Measurements from ENCODE around the gene TSPAN4.

Gene TSPAN4

GRCh38 chr11:815675-816432, 26.8 kb upstream of the TSPAN4 start:
- Histone ChIP-seq H3K4me1 (ENCODE audit: low read length) (peaks cover 21% of the 10 kb centered on the region), H3K4me3 (ENCODE audit: low read length) (no peak overlapping the region), H3K79me2 (ENCODE audit: low read length) (peaks cover 31% of the 10 kb centered on the region), H2AFZ (ENCODE audit: low read depth, low read length) (no peak overlapping the region), H3K27me3 (ENCODE audit: low read depth, low read length) (no peaks in the 10 kb centered on the region), H4K20me1 (ENCODE audit: insufficient read depth, low read length) (peaks cover 30% of the 10 kb centered on the region), H3K9ac (ENCODE audit: low read length) (no peak overlapping the region), H3K36me3 (replicated peaks; ENCODE audit: low read depth, low read length) (peaks cover 31% of the 10 kb centered on the region), H3K9me3 (ENCODE audit: insufficient read depth, low read length) (no peaks in the 10 kb centered on the region), H3K4me2 (ENCODE audit: low read length) (no peak overlapping the region), H3K27ac (ENCODE audit: low read length) (no peak overlapping the region)
- no peak for TF ChIP-seq EZH2phosphoT487 (IDR thresholded peaks at IDR 0.05; ENCODE audit: low read depth)
- TF ChIP-seq, protein P1, sequence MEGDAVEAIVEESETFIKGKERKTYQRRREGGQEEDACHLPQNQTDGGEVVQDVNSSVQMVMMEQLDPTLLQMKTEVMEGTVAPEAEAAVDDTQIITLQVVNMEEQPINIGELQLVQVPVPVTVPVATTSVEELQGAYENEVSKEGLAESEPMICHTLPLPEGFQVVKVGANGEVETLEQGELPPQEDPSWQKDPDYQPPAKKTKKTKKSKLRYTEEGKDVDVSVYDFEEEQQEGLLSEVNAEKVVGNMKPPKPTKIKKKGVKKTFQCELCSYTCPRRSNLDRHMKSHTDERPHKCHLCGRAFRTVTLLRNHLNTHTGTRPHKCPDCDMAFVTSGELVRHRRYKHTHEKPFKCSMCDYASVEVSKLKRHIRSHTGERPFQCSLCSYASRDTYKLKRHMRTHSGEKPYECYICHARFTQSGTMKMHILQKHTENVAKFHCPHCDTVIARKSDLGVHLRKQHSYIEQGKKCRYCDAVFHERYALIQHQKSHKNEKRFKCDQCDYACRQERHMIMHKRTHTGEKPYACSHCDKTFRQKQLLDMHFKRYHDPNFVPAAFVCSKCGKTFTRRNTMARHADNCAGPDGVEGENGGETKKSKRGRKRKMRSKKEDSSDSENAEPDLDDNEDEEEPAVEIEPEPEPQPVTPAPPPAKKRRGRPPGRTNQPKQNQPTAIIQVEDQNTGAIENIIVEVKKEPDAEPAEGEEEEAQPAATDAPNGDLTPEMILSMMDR (IDR thresholded peaks at IDR 0.05; ENCODE audit: low read depth, low read length), result no peak

- Histone ChIP-seq H3K27me3 (ENCODE audit: low read depth, low read length) (no peaks in the 10 kb centered on the region), H3K4me2 (ENCODE audit: low read length) (no peak overlapping the region), H3K36me3 (replicated peaks; ENCODE audit: low read depth, low read length) (peaks cover 27% of the 10 kb centered on the region), H3K79me2 (ENCODE audit: low read length) (peaks cover 28% of the 10 kb centered on the region), H3K27ac (ENCODE audit: low read length) (no peak overlapping the region), H3K9me3 (ENCODE audit: insufficient read depth, low read length) (no peaks in the 10 kb centered on the region), H2AFZ (ENCODE audit: low read depth, low read length) (no peak overlapping the region), H4K20me1 (ENCODE audit: insufficient read depth, low read length) (peaks cover 30% of the 10 kb centered on the region), H3K9ac (ENCODE audit: low read length) (no peak overlapping the region), H3K4me1 (ENCODE audit: low read length) (peaks cover 18% of the 10 kb centered on the region), H3K4me3 (ENCODE audit: low read length) (no peak overlapping the region)
- TF ChIP-seq, protein P1 (IDR thresholded peaks at IDR 0.05; ENCODE audit: low read depth, low read length), result no peak
- TF ChIP-seq EZH2phosphoT487 (IDR thresholded peaks at IDR 0.05; ENCODE audit: low read depth), result no peak
These were observed 26.2 kb upstream of the TSPAN4 start for GRCh38 chr11:816433-816779.

GRCh38 chr11:818396-819128, 24.1 kb upstream of the TSPAN4 start, which contains the start of gene PNPLA2:
TSS of gene PNPLA2 (plus strand) at chr11:818914. CDS start at chr11:819719, 805 bp downstream.
- TF ChIP-seq, protein P1 (IDR thresholded peaks at IDR 0.05; ENCODE audit: low read depth, low read length), result no peak
- TF ChIP-seq EZH2phosphoT487 (IDR thresholded peaks at IDR 0.05; ENCODE audit: low read depth), result no peak
- Histone ChIP-seq H3K36me3 (replicated peaks; ENCODE audit: low read depth, low read length) (peaks cover 6% of the 10 kb centered on the region), H3K9me3 (ENCODE audit: insufficient read depth, low read length) (no peaks in the 10 kb centered on the region), H3K4me1 (ENCODE audit: low read length) (peaks cover 11% of the 10 kb centered on the region), H3K27ac (ENCODE audit: low read length) (peak within 1 kb of the TSS; percentile 52), H3K79me2 (ENCODE audit: low read length) (peaks cover 11% of the 10 kb centered on the region; the same call in 1 of the 2 replicates), H3K9ac (ENCODE audit: low read length) (peak within 1 kb of the TSS; percentile 86), H2AFZ (ENCODE audit: low read depth, low read length) (no peak within 1 kb of the TSS), H3K4me3 (ENCODE audit: low read length) (peak within 1 kb of the TSS; percentile 86), H3K4me2 (ENCODE audit: low read length) (peak within 1 kb of the TSS; percentile 99), H4K20me1 (ENCODE audit: insufficient read depth, low read length) (peaks cover 19% of the 10 kb centered on the region), H3K27me3 (ENCODE audit: low read depth, low read length) (no peaks in the 10 kb centered on the region)
